HK-2 (cell line): ENCODE results near the gene POU4F1.
A peak's percentile ranks its signal among the peaks of the same experiment; 100 is the strongest.
"Not testable (repeated sequence)": the region's sequence is repeated elsewhere in the genome, so short reads cannot be mapped to it uniquely, and the experiment has no call there.

Experiments used
- DNase-seq: peaks from one replicate; pipeline ENCODE4 v3.0.0-alpha.2; 2018; ENCODE audit not compliant: unreplicated experiment

Gene POU4F1, protein sequence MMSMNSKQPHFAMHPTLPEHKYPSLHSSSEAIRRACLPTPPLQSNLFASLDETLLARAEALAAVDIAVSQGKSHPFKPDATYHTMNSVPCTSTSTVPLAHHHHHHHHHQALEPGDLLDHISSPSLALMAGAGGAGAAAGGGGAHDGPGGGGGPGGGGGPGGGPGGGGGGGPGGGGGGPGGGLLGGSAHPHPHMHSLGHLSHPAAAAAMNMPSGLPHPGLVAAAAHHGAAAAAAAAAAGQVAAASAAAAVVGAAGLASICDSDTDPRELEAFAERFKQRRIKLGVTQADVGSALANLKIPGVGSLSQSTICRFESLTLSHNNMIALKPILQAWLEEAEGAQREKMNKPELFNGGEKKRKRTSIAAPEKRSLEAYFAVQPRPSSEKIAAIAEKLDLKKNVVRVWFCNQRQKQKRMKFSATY

DNA sequence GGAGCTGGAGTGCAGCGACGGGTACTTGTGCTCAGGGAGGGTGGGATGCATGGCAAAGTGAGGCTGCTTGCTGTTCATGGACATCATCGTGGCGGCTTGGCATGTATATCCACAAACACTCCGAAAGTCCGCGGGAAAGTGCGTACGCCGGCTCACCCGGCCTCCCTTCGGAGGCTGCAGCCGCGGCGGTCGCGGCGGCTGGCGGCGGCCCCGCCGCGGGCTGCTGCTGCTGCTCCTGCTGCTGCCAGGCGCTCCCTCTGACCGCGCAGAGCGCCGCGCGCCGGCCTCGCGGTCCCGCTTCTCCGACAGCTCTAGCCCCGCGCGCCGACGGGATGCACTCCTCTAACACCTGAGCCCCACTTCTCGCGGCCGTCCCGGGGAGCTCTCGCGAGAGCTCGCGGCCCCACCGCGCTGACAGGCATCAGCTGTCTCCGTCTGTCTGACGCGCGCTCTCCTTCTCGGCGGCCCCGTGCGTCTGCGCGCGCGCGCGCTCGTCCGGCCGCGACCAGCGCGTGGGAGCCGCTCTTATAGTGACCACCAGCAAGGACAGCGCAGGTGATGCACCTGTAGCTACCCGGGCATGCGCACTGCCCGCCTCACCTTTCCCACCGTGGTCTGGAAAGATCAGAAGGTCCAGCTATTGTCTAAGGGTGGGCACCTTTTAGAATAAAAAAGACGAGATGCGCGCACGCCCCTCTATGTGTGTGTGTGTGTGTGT is at the start of gene POU4F1:
Gene POU4F1 (minus strand): TSS at position 313 of the 718 bp plus-strand sequence. CDS start 226 bp downstream, at position 87.
- DNase-seq, result peak; percentile 80

DNA sequence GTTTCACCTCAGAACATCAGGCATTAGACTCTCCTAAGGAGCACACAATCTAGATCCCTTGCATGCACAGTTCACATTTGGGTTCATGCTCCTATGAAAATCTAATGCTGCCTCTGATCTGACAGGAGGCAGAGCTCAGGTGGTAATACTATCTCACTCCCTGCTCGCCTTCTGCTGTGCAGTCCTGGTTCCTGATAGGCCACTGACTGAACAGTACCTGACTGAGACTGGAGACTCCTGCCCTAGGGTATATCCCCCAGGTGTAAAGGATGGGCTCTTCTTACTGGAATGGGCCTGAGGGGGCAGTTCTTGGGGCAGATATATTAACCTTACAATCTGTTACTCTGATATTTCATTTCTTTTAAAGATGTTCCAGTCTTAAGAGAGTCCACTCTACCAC is 49.3 kb upstream of the POU4F1 start:
- DNase-seq, result no peak

- DNase-seq, result no peak
Measured at GRCh38 chr13:78650717-78651083, 47.3 kb upstream of the POU4F1 start.

GRCh38 chr13:78649997-78650716 is 46.8 kb upstream of the POU4F1 start:
- no peak for DNase-seq

- DNase-seq, result not testable (repeated sequence)
Measured at GRCh38 chr13:78647109-78647678, 43.8 kb upstream of the POU4F1 start.

DNA sequence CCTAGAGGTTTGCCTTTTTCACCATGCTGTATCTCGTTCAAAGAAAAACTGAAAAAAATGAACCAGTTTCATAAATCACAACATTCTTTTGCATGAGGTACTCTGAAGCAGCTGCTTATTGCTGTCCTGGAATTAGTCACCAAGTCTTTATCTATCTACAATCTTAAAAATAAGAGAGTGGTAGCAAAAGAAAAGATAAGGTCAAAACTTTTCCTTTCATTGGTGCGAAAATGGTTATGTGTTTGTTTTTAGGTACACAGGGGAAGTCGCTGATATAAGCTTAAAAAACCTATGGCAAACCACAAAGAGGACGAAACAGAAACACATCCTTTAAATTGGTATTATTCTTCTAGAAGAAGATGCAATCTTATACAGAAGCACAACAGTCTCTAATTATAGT is 34.9 kb upstream of the POU4F1 start:
- no peak for DNase-seq

GRCh38 chr13:78636495-78636894 is 33.1 kb upstream of the POU4F1 start:
- no peak for DNase-seq

DNA sequence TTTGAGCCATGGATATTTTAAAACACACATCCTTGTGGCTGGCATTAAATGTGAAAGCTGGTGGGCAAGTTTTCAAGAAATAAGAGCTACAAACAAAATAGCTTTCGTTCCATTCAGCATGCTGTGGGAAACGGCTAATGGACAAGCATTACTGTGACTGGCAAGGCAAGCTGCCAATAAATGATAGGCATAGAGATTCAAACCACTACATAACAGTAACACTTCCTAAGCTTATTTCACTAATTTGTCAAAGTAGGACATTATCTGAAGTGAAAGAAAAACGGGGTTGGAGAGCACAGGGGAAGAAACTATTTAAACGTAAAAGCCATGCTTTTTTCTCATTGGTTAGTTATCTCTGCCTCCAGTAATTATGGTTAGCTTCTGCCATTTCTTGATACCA is 29.6 kb upstream of the POU4F1 start:
- no peak for DNase-seq

- DNase-seq, result no peak
Measured at GRCh38 chr13:78631077-78631476, 27.7 kb upstream of the POU4F1 start.

DNA sequence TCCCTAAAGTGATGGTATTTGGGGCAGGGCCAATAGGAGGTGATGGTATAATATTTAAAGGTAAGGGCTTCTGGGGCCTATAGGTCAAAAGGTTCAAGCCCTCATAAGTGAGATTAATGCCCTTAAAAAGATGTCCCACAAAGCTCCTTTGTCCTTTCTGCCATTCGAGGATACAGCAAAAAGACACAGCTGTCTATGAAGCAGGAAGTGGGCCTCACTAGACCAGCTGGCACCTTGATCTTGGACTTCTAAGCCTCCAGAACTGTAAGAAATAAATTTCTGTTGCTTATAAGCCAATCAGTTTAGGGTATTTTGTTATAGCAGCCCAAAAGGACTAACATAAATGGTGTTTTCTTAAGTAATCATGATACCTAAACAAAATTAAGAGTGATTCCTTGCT is 27.2 kb upstream of the POU4F1 start:
- no peak for DNase-seq

GRCh38 chr13:78625384-78625783 is 22.0 kb upstream of the POU4F1 start:
- DNase-seq, result no peak

GRCh38 chr13:78623132-78623531 is 19.8 kb upstream of the POU4F1 start:
- no peak for DNase-seq

GRCh38 chr13:78620936-78621470 is 17.7 kb upstream of the POU4F1 start:
- no peak for DNase-seq

GRCh38 chr13:78618411-78618810 is 15.1 kb upstream of the POU4F1 start:
- no peak for DNase-seq

DNA sequence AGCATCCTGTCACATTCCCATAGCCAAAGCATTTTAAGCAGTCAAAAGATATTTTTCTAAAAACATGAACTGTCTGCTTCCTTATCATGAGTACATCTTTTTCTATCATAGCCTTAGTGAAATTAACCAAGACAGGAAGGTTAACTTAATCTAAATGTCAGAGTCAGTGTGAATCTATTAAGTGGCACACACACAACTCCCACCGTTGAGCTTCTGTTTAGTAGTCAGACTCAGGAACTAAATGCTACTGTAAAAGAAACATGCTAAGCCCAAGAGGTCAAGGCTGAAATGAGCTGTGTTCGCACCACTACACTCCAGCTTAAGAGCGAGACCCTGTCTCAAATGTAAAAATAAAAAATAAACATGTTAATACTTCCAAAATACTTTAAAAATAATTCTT is 7.7 kb upstream of the POU4F1 start:
- no peak for DNase-seq

- DNase-seq, result no peak
Measured at GRCh38 chr13:78610381-78610883, 7.1 kb upstream of the POU4F1 start.

GRCh38 chr13:78609464-78610205 is 6.3 kb upstream of the POU4F1 start:
- DNase-seq, result no peak

DNA sequence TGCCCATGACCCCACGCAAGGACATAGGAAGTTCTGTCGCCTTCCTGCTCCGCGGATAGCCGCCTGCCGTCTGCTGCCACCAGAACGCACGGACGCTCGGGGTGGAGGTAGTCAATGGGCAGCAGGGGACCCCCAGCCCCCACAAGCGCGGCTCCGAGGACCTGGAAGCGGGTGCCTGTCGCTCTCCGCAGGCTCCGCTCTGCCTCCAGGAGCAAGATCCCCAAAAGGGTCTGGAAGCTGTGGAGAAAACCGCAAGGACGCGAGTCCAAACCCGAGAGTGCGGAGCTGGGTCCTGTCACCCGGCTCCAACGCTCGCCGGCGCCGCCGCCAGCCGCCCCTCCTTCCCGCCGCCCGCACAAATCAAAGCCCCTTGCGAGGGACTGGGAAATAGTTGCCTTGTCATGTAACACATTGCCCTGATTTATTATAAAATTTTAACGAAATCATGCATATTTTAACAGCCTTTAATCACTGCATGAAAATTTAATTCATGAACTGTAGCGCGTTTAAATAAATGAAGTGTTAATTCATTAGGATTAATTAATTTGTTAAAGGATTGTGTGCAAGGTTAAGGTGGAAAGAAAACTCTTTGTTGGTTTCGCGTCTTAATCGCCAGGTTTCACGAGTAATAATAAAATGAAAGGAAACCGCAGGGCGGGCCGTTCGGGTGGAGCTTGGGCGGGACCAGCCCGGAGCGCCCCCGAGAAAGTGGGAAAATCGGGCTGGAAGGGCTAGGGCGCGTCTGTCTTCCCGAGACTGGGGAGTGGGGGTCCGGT is 5.5 kb upstream of the POU4F1 start:
- DNase-seq, result no peak

DNA sequence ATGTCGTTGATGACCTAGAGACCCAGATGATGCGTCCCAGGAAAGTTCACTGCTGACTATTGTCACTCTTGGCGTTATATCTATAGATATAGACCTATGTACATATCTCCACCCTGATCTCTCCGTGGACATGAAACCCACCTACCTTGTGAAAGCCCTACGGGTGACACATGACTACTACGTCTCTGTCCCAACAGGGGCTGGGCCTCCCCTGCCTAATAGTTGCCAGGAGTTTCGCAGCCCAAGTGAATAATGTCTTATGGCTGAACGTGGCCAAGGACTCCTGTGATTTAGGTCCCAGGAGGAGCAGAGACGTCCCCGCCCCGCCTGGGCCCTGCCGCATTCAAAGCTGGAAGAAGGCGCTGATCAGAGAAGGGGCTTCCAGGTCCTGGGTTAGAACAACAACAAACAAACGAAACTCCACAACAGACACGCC is 4.9 kb upstream of the POU4F1 start:
- DNase-seq, result no peak
